GM21786 (cell line): Measurements from ENCODE around the gene HSPG2.
A peak's percentile ranks its signal among the peaks of the same experiment; 100 is the strongest.

Source experiments
- ATAC-seq: cut with Tn5 transposase; IDR thresholded peaks from one replicate; pipeline ENCODE4 v1.9.1; 2021; ENCODE audit not compliant: unreplicated experiment

The HSPG2 gene

GRCh38 chr1:21867451-21867996 is 69.6 kb downstream of the HSPG2 start:
- no peak for ATAC-seq

DNA sequence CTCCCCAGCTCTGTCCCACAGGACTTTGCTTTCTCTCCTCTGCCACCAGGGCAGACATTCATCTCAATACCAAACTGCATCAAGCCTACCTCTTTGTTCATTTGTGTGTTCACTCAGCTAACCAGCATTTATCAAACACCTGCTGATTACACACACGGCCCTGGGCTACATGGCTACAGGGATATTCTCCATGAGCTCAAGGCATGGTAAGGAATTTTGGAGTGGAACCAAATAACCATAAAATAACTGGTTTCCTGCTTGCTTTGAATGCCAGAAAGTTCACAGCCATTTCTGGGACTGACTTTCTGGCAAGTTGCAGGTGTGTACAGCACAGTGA is 70.4 kb downstream of the HSPG2 start:
- no peak for ATAC-seq

DNA sequence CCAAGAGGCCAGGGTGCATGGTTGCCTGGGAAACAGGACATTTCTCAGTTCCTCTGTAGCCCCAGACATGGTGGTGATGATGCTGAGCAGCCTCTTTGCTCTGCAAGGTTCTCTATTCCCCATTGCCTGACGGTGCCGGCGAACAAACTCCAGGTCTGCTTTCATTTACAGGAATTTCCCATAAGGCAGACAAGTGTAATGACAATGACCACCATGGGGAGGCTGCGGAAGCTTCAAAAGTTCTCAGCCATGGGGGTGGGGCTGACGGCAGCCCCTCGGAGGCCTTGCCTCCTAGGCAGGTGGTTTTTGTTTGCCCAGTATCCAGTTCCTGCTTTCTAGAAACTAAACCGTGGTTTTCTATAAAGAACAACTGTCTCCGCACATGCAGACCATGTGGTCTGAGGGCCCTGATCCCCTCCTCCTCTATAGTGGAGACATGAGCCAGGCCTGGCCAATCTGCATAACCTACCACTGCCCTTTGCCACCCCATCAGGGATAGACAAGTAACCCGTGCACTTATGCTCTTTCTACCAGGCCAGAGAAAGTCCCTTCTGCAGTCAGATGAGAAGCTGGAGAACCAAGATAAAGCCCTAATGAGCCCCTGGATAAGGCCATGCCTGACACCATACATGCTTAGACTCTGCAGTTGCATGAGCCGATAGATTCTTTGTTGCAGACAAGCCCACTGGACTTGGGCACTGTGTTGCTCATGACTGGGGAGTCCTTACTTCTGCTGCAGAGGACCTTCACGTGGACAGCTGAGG is 71.0 kb downstream of the HSPG2 start:
- ATAC-seq, result peak; percentile 72

DNA sequence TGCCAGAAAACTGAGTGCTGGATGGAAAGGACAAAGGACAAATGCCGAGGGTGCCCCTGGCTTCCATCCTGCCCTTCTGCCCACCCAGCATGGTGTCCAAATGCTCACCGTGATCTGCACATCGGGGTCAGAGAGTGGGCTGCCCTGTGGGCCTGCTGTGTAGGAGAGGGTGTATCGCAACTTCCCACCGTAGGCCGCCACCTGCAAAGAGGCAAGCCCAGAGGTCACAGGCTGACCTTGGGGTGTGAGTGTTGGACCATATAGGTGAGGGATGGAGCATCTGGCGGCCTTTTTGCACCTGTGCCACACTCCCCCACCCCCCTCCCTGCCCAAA is 71.5 kb downstream of the HSPG2 start:
- no peak for ATAC-seq

DNA sequence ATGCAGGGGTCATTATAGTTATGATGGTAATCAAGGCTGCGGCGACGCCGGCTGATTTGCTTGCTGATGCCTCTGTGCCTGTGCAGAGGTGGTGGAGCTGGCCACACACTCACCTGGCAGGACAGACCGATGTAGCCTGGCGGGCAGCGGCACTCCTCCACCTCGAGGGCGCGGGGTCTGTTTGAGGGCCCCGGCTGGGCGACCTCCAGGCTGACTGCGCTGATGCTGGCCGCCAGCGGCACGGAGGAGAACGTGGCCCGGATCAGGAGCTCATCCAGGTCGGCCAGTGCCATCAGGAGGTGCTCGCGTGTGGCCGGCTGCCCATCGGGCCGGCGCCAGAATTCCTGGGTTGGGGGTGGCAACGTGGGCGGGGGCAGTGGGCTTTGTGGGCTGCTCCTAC is 72.4 kb downstream of the HSPG2 start:
- ATAC-seq, result no peak

GRCh38 chr1:21863981-21864380 is 73.1 kb downstream of the HSPG2 start:
- no peak for ATAC-seq

DNA sequence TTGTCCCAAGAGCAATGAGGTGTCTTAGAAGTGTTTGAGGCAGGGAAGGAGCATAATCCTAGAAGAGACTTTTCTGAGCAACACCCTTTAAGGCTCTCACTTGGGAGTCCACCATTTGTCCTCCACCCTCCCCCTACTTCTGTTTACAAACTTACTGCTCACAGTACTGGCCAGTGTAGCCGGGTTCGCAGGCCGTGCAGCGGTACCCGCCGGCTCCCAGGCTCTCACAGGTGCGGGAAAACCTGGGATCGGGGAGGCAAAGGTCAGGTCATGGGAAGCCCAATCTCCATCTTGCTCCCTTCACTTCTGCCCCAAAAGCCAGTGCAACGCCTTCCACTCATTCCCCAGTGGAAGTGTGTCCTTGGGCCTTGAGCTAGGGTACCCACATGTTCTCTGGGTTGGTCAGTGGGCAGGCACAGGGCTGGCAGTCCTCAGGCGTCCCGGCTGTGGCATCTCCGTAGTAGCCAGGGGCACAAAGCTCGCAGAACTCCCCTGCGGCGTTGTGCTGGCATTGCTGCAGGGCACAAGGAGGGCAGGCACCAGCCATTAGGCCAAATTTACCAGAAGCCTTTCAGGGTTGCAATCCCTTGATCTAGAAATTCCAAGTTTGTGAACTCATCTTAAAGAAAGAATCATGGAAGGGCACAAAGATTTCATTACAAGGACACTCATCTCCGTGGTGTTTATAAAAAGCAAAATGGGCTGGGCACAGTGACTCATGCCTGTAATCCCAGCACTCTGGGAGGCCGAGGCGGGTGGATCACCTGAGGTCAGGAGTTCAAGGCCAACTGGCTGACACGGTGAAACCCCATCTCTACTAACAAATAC is 75.3 kb downstream of the HSPG2 start:
- ATAC-seq, result no peak

GRCh38 chr1:21860971-21861370 is 76.1 kb downstream of the HSPG2 start:
- no peak for ATAC-seq

DNA sequence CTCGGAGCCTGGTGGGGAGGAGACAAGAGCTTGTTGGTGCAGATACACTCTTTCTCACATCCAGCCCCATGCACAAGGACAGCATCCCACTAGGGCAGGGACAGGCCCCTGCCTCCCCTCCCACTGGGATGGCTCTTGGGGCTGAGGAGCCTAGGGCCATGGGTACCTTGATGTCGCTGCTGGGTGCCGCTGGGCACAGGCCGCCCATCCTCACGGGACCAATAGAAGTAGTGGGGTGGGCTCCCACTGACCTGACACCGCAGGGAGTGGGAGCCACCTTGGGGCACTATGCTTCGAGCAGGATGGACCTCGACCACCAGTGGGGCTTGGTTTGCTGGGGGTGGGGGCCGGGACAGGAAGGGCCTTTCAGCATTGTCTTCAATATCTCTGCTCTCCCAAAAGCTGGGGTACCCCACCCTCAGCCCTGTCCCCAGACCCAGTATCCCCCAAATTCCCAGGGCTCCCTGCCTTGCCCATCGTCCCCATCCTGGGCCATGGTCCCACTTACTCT is 77.4 kb downstream of the HSPG2 start:
- ATAC-seq, result no peak

- ATAC-seq, result no peak
These were observed 79.1 kb downstream of the HSPG2 start for GRCh38 chr1:21857840-21858670.

DNA sequence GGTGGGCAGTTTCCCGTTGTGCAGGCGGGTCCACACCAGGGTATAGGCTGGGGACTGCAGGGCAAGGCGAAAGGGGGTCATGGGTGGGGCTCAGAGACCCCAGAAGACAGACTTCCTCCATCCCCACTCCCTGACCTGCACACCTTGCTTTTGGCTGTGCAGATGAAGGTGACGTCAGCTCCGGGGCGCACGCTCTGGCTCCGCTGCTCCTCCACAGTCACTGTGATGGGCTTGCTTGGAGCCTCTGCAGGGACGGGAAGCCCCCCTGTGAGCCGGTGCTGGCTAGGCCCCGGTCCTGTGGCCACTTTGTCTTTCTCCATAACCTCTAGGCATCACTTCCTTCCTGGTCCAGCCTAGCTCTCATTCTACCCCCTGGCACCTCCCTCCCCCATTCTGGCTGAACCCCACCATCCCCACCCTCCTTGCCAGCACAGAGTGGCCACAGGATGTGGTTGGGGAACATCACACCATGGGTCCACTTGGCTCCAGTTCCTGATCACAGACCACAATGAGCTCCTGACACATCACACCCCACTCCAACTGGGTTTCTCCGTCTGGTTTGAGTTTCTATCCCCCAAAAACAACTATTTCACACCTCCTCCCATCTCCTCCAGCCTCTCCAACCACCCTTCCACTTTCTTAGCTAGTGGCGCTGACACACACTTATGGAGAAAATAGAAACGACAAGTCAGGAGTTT is 79.8 kb downstream of the HSPG2 start:
- no peak for ATAC-seq

DNA sequence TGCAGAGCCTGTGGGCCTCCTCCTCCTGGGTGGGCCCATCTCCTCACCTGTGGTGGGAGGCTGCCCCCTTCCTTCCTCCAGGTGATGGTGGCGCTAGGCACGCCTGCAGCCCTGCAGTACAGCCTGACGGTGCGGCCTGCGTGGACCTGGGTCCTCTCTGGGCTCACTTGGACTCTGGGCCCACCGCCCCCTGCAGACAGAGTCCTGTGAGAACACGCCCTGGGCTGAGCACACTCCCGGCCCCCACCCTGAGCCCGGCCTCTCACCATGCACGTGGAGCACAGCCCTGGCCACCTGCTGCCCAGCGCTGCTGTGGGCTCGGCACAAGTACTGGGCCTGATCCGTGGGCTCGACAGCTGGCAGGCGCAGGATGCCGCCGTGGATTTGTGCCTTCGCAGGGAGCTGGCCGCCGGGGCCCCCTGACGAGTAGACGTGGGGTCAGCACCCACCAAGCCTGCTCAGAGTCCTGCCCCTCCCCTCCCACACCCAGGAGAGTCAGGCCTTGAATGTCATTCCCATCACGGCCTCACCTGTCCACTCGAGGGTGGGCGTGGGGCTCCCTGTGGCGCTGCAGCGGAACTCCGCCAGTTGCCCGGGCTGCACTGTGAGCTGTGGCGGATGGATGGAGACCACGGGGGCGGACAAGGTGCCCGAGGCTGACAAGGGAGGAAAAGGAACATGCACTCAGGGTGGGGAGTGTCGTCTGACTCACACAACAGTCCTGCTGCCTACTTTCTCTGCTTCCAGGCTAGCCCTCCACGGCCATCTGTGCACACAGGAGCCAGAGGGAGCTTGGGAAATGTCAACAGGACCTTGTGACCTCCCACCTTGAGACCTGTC is 81.6 kb downstream of the HSPG2 start:
- ATAC-seq, result no peak

DNA sequence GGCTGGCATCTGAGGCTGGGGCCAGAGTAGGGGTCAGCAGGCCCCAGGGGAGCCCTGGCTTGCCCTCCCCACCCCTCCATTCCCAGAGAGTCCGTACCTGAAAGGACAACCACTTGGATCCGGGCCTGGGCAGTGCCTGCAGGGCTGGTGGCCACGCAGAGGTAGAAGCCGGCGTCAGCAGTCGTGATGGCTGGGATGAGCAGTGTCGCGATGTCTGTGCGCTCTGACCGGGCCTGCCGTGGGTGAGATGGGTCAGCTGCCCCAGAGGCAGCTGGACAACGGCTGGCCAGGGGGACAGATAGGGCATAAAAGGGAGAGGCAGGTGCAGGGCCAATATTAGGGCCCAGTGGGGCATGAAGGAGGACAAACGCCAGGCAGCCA is 82.4 kb downstream of the HSPG2 start:
- no peak for ATAC-seq

- ATAC-seq, result no peak
These were observed 82.9 kb downstream of the HSPG2 start for GRCh38 chr1:21854090-21854750.

DNA sequence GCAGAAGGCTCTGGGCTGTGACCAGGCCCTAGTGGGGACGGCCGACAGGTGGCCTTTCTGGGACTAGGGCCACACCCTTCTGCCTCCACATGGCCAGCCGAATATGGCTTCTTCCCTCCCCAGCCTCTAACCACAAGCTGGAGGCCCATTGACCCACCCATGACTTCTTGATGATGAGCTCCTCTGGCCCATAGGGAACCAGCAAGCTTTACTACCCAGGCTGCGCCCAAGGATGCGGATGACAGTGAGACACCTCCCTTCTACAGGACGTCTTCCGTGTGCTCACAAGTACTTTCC is 84.0 kb downstream of the HSPG2 start:
- ATAC-seq, result no peak

- ATAC-seq, result peak; percentile 74
These were observed 84.6 kb downstream of the HSPG2 start for GRCh38 chr1:21852282-21853130.

GRCh38 chr1:21851430-21852250 is 85.5 kb downstream of the HSPG2 start:
- ATAC-seq, result no peak
